ENCODE data around the gene CREB5.

- TF ChIP-seq ZFP3 (CRISPR knock-in tag; IDR thresholded peaks at IDR 0.05) (no peak), ZNF70 (CRISPR knock-in tag; IDR thresholded peaks at IDR 0.05) (no peak), RARB (CRISPR knock-in tag; IDR thresholded peaks at IDR 0.05) (no peak), ZFP30 (CRISPR knock-in tag; IDR thresholded peaks at IDR 0.05) (no peak), ZNF565 (CRISPR knock-in tag; conservative IDR thresholded peaks at IDR 0.05; ENCODE audit: low read depth) (no peak)
- TF ChIP-seq, protein P1, sequence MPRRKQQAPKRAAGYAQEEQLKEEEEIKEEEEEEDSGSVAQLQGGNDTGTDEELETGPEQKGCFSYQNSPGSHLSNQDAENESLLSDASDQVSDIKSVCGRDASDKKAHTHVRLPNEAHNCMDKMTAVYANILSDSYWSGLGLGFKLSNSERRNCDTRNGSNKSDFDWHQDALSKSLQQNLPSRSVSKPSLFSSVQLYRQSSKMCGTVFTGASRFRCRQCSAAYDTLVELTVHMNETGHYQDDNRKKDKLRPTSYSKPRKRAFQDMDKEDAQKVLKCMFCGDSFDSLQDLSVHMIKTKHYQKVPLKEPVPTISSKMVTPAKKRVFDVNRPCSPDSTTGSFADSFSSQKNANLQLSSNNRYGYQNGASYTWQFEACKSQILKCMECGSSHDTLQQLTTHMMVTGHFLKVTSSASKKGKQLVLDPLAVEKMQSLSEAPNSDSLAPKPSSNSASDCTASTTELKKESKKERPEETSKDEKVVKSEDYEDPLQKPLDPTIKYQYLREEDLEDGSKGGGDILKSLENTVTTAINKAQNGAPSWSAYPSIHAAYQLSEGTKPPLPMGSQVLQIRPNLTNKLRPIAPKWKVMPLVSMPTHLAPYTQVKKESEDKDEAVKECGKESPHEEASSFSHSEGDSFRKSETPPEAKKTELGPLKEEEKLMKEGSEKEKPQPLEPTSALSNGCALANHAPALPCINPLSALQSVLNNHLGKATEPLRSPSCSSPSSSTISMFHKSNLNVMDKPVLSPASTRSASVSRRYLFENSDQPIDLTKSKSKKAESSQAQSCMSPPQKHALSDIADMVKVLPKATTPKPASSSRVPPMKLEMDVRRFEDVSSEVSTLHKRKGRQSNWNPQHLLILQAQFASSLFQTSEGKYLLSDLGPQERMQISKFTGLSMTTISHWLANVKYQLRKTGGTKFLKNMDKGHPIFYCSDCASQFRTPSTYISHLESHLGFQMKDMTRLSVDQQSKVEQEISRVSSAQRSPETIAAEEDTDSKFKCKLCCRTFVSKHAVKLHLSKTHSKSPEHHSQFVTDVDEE (CRISPR knock-in tag; IDR thresholded peaks at IDR 0.05): no peak
- TF ChIP-seq, protein P2, sequence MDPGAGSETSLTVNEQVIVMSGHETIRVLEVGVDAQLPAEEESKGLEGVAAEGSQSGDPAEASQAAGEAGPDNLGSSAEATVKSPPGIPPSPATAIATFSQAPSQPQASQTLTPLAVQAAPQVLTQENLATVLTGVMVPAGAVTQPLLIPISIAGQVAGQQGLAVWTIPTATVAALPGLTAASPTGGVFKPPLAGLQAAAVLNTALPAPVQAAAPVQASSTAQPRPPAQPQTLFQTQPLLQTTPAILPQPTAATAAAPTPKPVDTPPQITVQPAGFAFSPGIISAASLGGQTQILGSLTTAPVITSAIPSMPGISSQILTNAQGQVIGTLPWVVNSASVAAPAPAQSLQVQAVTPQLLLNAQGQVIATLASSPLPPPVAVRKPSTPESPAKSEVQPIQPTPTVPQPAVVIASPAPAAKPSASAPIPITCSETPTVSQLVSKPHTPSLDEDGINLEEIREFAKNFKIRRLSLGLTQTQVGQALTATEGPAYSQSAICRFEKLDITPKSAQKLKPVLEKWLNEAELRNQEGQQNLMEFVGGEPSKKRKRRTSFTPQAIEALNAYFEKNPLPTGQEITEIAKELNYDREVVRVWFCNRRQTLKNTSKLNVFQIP (CRISPR knock-in tag; IDR thresholded peaks at IDR 0.05; ENCODE audit: borderline replicate concordance, low read depth): no peak
Measured at GRCh38 chr7:28855538-28856217, 443.4 kb downstream of the CREB5 start.

All from SK-N-SH treated with all-trans-retinoic acid at 6 μM for 48 hours (cell line).